Heart right ventricle (tissue), 16 donors: ENCODE data around the gene DYNC1LI1. TPM values are rescaled to one million over a fixed set of nuclear protein-coding genes. Genes with fewer than 3 reads are reported as not detected.
A peak's percentile ranks its signal among the peaks of the same experiment; 100 is the strongest.
"Not testable (repeated sequence)": the region's sequence is repeated elsewhere in the genome, so short reads cannot be mapped to it uniquely, and the experiment has no call there.

Source experiments
- ATAC-seq, 8 donors: fragments of 200-7000 bp; cut with Tn5 transposase; one replicate each; pipeline ENCODE4 v1.9.1; 2020; ENCODE audit warnings: mild to moderate bottlenecking in 8 of 8, moderate library complexity in 8 of 8, moderate number of reproducible peaks in 1 of 8
- DNase-seq, 2 donors: peaks; one replicate each; pipeline ENCODE4 v3.0.0-alpha.2; 2020
- H3K27ac ChIP-seq, 10 donors: fragments of 200-600 bp; sonication (generic) in 2 of 10; one replicate each; pipeline versions ENCODE4 v1.5.0 to v1.8.0; 2020 to 2022; ENCODE audit warnings: mild to moderate bottlenecking in 3 of 10
- H3K27me3 ChIP-seq, 7 donors: fragments of 200-600 bp; one replicate each; pipeline ENCODE4 v1.8.0; 2021 to 2022; ENCODE audit warnings: mild to moderate bottlenecking in 2 of 7
- H3K36me3 ChIP-seq, 9 donors: fragments of 200-600 bp; sonication (generic) in 1 of 9; one replicate each; pipeline versions ENCODE4 v1.5.0 to v1.8.0; 2020 to 2022; ENCODE audit warnings: mild to moderate bottlenecking in 2 of 9
- H3K4me1 ChIP-seq, 9 donors: fragments of 200-600 bp; sonication (generic) in 1 of 9; one replicate each; pipeline versions ENCODE4 v1.5.0 to v1.8.0; 2020 to 2022; ENCODE audit warnings: mild to moderate bottlenecking in 4 of 9
- H3K4me3 ChIP-seq, 10 donors: fragments of 200-600 bp; sonication (generic) in 2 of 10; one replicate each; pipeline versions ENCODE4 v1.5.0 to v1.8.0; 2020 to 2022; ENCODE audit warnings: mild to moderate bottlenecking in 7 of 10, moderate library complexity in 2 of 10
- H3K9me3 ChIP-seq, 11 donors: fragments of 200-600 bp in 10 of 11; sonication (generic) in 2 of 11; one replicate each; pipeline versions ENCODE4 v1.5.0 to v1.8.0; 2013 to 2022; ENCODE audit warnings: mild to moderate bottlenecking in 2 of 11, control low read depth in 1 of 11, moderate library complexity in 1 of 11
- WGBS, 2 donors: extraction: QIAGEN DNeasy Blood & Tissue Kit; methylation state at CpG; one replicate each; pipeline ENCODE4 v1.1.7; 2013; ENCODE audit warnings: inconsistent platforms in 1 of 2; 5-methylcytosine and 5-hydroxymethylcytosine counted together
- intact Hi-C, 10 donors: fragments of 100-400 bp; cut with DNase I; formaldehyde crosslinking; loops; one replicate each; pipeline versions ENCODE4 v1.11.1 to v1.14.2; 2022
- polyA plus RNA-seq, 2 donors: library from polyadenylated mRNA; stranded (reverse); fragments of 200-250 nt; gene quantifications; one replicate each; pipeline ENCODE4 v1.2.3, GENCODE V29; 2013
- total RNA-seq, 10 donors: library from RNA; stranded (reverse); fragmentation: NEBNext Ultra II Directional in 3 of 10; extraction: Animal tissue kit (Norgen Biotek cat#: 25700) in 3 of 10; gene quantifications; one replicate each; pipeline versions ENCODE4 v1.2.1 to v1.2.4, GENCODE V29; 2021 to 2023
- TF ChIP-seq, protein P1 (sequence below), 9 donors: fragments of 200-600 bp; sonication (generic) in 2 of 9; IDR thresholded peaks; one replicate each; pipeline versions ENCODE4 v1.5.0 to v1.8.0; 2021 to 2022; ENCODE audit warnings: antibody characterized with exemption in 9 of 9, mild to moderate bottlenecking in 5 of 9, moderate library complexity in 1 of 9
- donor health status: Arrhythmogenic right ventricular cardiomyopathy.
- donor health status: ischemic (EF 13 %, LVEDD 7.1; RV severe dilation, severe dysfunction).
- donor health status: healthy with polysubstance abuse.
- donor health status: DM: no; HTN: yes; CAD: no.
- donor health status: DM: no; HTN: no; CAD: no.
- donor health status: ischemic (EF 25% LVEDD 6.9; RV normal size, moderate dysfunction).
- donor health status: ischemic (EF 25% LVEDD 5.7; RV mildly dilated, moderate dysfunction).
- donor health status: healthy.
- donor health status: DM: yes; HTN: yes; CAD: no.
- donor health status: Ischemic cardiomyopathy.
- donor health status: ischemic (EF 35%, LVEDD 5.7; RV mildly dilated, moderate dysfunction).
- donor health status: nonischemic (EF 11% LVEDD 7.7; RV severe dilation, severe dysfunction).
- donor health status: DM: yes; HTN: yes; CAD: no.
- donor health status: PGD.
- donor health status: ischemic (EF 29% LVEDD 5.4; RV normal size, mild dysfunction).
- donor health status: nonischemic (EF 23%, LVEDD 6.1; RV moderate dilation, normal function).

The DYNC1LI1 gene
- total and polyA plus RNA-seq, 12 donors, result 23.4 to 69.9 (median 52.4) TPM

DNA sequence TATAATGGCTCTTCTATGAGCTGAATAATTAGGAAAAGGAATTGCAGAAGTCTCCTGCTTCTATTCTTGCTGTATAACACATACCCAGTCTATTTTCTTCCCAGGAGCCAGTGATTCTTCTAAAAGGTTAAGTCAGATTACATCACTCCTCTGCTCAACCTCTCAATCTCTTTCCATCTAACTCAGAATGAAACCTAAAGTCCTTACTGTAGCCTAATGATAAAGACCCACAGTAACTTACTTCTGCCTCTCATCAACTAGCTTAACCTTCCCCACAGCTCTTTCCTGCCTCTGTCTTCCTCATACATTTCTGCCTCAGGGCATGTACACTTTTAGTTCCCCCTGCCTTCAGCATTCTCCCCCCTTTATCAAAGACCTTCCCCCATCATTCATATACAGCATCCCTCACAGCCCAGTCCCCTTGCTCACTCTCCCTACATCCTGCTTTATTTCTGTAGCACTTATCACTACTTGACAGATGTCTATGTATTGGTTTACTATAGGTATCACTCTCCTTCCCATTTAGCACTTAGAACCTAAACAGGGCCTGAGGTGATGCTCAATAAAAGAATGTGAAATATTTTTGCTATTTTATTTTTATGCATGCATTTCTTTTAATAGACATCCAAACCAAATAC, 39.5 kb downstream of the DYNC1LI1 start:
- H3K36me3 ChIP-seq, result peaks cover 0 to 100% (median 27%) of the 10 kb centered on the region in 9 donors
- DNase-seq, result no peak
- H3K4me1 ChIP-seq, result peaks cover 0 to 8% (median 0%) of the 10 kb centered on the region in 9 donors
- TF ChIP-seq, protein P1, sequence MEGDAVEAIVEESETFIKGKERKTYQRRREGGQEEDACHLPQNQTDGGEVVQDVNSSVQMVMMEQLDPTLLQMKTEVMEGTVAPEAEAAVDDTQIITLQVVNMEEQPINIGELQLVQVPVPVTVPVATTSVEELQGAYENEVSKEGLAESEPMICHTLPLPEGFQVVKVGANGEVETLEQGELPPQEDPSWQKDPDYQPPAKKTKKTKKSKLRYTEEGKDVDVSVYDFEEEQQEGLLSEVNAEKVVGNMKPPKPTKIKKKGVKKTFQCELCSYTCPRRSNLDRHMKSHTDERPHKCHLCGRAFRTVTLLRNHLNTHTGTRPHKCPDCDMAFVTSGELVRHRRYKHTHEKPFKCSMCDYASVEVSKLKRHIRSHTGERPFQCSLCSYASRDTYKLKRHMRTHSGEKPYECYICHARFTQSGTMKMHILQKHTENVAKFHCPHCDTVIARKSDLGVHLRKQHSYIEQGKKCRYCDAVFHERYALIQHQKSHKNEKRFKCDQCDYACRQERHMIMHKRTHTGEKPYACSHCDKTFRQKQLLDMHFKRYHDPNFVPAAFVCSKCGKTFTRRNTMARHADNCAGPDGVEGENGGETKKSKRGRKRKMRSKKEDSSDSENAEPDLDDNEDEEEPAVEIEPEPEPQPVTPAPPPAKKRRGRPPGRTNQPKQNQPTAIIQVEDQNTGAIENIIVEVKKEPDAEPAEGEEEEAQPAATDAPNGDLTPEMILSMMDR (IDR thresholded peaks at IDR 0.05), result no peak
- H3K27me3 ChIP-seq, result no peaks in the 10 kb centered on the region
- ATAC-seq, result no peak
- intact Hi-C loops, result no loop called here
- H3K4me3 ChIP-seq, result no peak overlapping the region
- no peaks in the 10 kb centered on the region for H3K9me3 ChIP-seq
- no peak overlapping the region for H3K27ac ChIP-seq

DNA sequence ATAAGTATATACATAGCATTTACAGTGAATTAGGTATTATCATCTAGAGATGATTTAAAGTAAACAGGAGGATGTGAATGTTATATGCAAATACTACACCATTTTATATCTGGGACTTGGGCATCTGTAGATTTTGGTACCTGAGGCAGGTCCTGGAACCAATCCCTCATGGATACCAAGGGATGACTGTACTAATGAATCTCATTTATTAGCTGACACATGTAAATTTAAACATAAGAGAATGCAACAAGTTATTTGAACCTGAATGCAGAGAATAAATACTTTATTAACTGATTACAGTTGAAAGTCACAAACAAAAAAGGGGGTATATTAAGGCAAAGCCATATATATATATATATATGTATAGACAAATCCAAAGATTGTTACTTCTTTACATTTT, 44.9 kb downstream of the DYNC1LI1 start:
- peaks cover 0 to 8% (median 0%) of the 10 kb centered on the region in 11 donors for H3K9me3 ChIP-seq

DNA sequence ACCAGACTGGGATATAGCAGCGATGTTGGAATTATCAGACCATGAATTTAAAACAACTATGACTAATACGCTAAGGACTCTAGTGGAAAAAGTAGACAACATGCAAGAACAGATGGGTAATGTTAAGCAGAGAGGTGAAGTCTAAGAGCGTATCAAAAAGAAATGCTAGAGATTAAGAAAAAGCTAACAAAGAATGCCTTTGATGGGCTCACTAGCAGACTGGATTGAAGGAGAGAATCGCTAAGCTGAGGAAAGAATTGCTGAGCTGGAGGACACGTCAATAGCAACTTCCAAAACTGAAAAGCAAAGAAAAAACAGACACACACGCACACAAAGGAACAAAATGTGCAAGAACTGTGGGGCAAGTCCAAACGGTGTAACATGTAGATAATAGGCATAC, 48.0 kb downstream of the DYNC1LI1 start:
- peak in 4 of 8 donors; percentile 16 to 59 (median 37) for ATAC-seq
- H3K27me3 ChIP-seq, result no peaks in the 10 kb centered on the region
- H3K36me3 ChIP-seq, result peaks cover 0 to 38% (median 24%) of the 10 kb centered on the region in 9 donors
- intact Hi-C loops, result no loop called here
- no peak for DNase-seq
- H3K4me3 ChIP-seq, result no peak overlapping the region
- H3K4me1 ChIP-seq, result no peaks in the 10 kb centered on the region
- peak overlapping the region in 3 of 10 donors; percentile 3 to 44 (median 14) for H3K27ac ChIP-seq
- TF ChIP-seq, protein P1 (IDR thresholded peaks at IDR 0.05), result no peak
- 66 to 73% methylated on average over 7 of the region's 7 CpGs for WGBS, 2 donors
- peaks cover 0 to 8% (median 0%) of the 10 kb centered on the region in 11 donors for H3K9me3 ChIP-seq

More for the DNA sequence above, 44.9 kb downstream of the DYNC1LI1 start:
- H3K27ac ChIP-seq, result no peak overlapping the region
- H3K4me3 ChIP-seq, result no peak overlapping the region
- ATAC-seq (no peak), DNase-seq (no peak)
- H3K27me3 ChIP-seq, result no peaks in the 10 kb centered on the region
- intact Hi-C loops, result no loop called here
- TF ChIP-seq, protein P1 (IDR thresholded peaks at IDR 0.05), result no peak
- H3K4me1 ChIP-seq, result no peaks in the 10 kb centered on the region
- peaks cover 0 to 69% (median 31%) of the 10 kb centered on the region in 9 donors for H3K36me3 ChIP-seq

DNA sequence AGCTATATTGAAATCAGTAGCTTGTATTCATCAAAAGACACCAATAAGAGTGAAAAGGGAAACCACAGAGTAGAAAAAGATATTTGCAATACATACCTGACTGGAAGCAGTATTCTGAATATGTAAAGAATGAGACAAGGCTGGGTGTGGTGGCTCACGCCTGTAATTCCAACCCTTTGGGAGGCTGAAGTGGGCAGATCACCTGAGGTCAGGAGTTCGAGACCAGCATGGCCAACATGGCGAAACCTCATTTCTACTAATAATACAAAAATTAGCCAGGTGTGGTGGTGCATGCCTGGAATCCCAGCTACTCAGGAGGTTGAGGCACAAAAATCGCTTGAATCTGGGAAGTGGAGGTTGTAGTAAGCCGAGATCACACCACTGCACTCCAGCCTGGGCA, 51.7 kb downstream of the DYNC1LI1 start:
- WGBS, 2 donors, result 98 to 99% methylated on average over 5 of the region's 5 CpGs
- ATAC-seq, result not testable (repeated sequence)

DNA sequence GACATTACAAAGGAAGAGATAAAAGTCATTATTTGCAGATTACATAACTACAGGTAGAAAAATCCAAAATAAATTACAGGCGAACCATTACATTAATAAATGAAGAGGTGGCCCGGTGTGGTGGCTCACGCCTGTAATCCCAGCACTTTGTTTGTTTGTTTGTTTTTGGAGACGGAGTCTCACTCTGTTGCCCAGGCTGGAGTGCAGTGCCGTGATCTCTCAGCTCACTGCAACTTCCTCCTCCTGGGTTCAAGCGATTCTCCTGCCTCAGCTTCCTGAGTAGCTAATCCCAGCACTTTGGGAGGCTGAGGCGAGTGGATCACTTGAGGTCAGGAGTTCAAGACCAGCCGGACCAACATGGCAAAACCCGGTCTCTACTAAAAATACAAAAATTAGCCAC, 53.9 kb downstream of the DYNC1LI1 start:
- peak overlapping the region in 2 of 10 donors; percentile 22 to 85 for H3K27ac ChIP-seq
- WGBS, 2 donors, result 88 to 91% methylated on average over 9 of the region's 9 CpGs
- not testable (repeated sequence) for H3K9me3 ChIP-seq, H3K4me3 ChIP-seq, H3K36me3 ChIP-seq, H3K27me3 ChIP-seq, ATAC-seq, DNase-seq
- intact Hi-C loops, result loop anchor here in 3 of 10 donors (10.0 kb wide), 3 partner anchors 58 to 418 kb away; partner anchors contain the start of gene DYNC1LI1 (in 1 of the 3)
- peaks cover 0 to 11% (median 0%) of the 10 kb centered on the region in 9 donors for H3K4me1 ChIP-seq

More for the DNA sequence above, 51.7 kb downstream of the DYNC1LI1 start:
- H3K27ac ChIP-seq, H3K9me3 ChIP-seq, H3K36me3 ChIP-seq, DNase-seq, H3K27me3 ChIP-seq, H3K4me3 ChIP-seq: not testable (repeated sequence)
- intact Hi-C loops, result loop anchor here in 3 of 10 donors (10.0 kb wide), 3 partner anchors 56 to 416 kb away; partner anchors contain the start of gene DYNC1LI1 (in 1 of the 3)
- peaks cover 0 to 11% (median 0%) of the 10 kb centered on the region in 9 donors for H3K4me1 ChIP-seq
